Measurements from ENCODE around the gene SDCCAG8. TPM values are rescaled to one million over a fixed set of nuclear protein-coding genes. Genes with fewer than 3 reads are reported as not detected.
A peak's percentile ranks its signal among the peaks of the same experiment; 100 is the strongest.

SDCCAG8 gene
- total RNA-seq, 1 experiment from 2014 or later, result 14.0 TPM

DNA sequence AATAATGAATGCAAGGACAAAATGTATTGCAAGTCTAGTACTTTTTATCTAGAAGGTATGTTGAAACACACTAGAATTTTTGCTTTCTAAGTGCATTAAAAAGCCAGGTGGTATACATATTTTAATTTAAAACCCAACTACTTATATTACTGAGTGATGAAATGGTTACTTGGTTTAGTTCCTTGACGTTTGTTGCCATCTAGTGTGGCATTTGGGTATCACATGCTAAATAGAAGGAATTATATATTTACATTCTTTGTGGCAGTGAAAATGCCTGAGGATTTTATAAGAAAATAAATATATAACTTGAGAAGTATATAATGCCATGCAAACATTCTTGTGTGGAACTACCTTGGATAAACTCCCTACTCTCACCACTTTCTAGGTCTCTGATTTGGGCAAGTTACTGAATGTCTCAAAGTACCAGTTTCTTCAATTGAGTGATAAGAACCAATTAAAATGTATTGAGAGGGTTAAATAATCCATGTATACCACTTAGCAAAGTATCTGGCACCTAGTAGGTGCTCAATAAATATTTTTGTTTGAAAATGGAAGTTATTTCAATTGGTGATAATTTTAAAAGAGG is 69.6 kb downstream of the SDCCAG8 start:
- POLR2A ChIA-PET, result no interaction called here
- no peaks in the 10 kb centered on the region for H3K4me1 ChIP-seq (ENCODE audit: control insufficient read depth, insufficient read depth, low read length)
- in situ Hi-C loops (cut with HindIII; ENCODE audit: low pct_unique_long_range_greater_than_20kb, low sequenced_read_pairs) (no loop called here), intact Hi-C loops (cut with micrococcal nuclease; ENCODE audit: unreplicated experiment) (loop anchor here (10.0 kb wide), 1 partner anchor 861 kb away; no protein-coding TSS in a partner anchor)
- ATAC-seq (no peak; the same call in 1 of the 2 replicates), DNase-seq (ENCODE audit: low read depth, low spot score) (peak; percentile 51)
- no peak overlapping the region for H3K4me3 ChIP-seq (ENCODE audit: low read depth in 2 of 2, low read length in 2 of 2)
- TF ChIP-seq, protein P1, sequence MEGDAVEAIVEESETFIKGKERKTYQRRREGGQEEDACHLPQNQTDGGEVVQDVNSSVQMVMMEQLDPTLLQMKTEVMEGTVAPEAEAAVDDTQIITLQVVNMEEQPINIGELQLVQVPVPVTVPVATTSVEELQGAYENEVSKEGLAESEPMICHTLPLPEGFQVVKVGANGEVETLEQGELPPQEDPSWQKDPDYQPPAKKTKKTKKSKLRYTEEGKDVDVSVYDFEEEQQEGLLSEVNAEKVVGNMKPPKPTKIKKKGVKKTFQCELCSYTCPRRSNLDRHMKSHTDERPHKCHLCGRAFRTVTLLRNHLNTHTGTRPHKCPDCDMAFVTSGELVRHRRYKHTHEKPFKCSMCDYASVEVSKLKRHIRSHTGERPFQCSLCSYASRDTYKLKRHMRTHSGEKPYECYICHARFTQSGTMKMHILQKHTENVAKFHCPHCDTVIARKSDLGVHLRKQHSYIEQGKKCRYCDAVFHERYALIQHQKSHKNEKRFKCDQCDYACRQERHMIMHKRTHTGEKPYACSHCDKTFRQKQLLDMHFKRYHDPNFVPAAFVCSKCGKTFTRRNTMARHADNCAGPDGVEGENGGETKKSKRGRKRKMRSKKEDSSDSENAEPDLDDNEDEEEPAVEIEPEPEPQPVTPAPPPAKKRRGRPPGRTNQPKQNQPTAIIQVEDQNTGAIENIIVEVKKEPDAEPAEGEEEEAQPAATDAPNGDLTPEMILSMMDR (IDR thresholded peaks at IDR 0.05), result peak; percentile 68; the same call in 1 of the 2 replicates
- no peak for TF ChIP-seq POLR2AphosphoS5 (IDR thresholded peaks at IDR 0.05; ENCODE audit: low read depth, low read length)
- TF ChIP-seq, protein P2, sequence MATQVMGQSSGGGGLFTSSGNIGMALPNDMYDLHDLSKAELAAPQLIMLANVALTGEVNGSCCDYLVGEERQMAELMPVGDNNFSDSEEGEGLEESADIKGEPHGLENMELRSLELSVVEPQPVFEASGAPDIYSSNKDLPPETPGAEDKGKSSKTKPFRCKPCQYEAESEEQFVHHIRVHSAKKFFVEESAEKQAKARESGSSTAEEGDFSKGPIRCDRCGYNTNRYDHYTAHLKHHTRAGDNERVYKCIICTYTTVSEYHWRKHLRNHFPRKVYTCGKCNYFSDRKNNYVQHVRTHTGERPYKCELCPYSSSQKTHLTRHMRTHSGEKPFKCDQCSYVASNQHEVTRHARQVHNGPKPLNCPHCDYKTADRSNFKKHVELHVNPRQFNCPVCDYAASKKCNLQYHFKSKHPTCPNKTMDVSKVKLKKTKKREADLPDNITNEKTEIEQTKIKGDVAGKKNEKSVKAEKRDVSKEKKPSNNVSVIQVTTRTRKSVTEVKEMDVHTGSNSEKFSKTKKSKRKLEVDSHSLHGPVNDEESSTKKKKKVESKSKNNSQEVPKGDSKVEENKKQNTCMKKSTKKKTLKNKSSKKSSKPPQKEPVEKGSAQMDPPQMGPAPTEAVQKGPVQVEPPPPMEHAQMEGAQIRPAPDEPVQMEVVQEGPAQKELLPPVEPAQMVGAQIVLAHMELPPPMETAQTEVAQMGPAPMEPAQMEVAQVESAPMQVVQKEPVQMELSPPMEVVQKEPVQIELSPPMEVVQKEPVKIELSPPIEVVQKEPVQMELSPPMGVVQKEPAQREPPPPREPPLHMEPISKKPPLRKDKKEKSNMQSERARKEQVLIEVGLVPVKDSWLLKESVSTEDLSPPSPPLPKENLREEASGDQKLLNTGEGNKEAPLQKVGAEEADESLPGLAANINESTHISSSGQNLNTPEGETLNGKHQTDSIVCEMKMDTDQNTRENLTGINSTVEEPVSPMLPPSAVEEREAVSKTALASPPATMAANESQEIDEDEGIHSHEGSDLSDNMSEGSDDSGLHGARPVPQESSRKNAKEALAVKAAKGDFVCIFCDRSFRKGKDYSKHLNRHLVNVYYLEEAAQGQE (IDR thresholded peaks at IDR 0.05; ENCODE audit: insufficient read depth in 1 of 2, low read depth in 2 of 2, low read length in 1 of 2), result no peak
- no peak for TF ChIP-seq SIN3A (IDR thresholded peaks at IDR 0.05; ENCODE audit: borderline replicate concordance, insufficient read depth, low read depth, low read length)
- TF ChIP-seq TCF7L2 (IDR thresholded peaks at IDR 0.05; ENCODE audit: low read depth, low read length), result no peak
- H3K9me3 ChIP-seq (ENCODE audit: control insufficient read depth, insufficient read depth, low read depth, low read length), result no peaks in the 10 kb centered on the region
- CTCF ChIA-PET, result no interaction called here
- no peak overlapping the region for H3K27ac ChIP-seq (ENCODE audit: low read length)
- no TSS peak for BruUV-seq (replicated peaks)
- no peaks in the 10 kb centered on the region for H3K27me3 ChIP-seq (ENCODE audit: control insufficient read depth, insufficient read depth, low read length)
- H3K36me3 ChIP-seq (ENCODE audit: control insufficient read depth, insufficient read depth, low read length), result no peaks in the 10 kb centered on the region

DNA sequence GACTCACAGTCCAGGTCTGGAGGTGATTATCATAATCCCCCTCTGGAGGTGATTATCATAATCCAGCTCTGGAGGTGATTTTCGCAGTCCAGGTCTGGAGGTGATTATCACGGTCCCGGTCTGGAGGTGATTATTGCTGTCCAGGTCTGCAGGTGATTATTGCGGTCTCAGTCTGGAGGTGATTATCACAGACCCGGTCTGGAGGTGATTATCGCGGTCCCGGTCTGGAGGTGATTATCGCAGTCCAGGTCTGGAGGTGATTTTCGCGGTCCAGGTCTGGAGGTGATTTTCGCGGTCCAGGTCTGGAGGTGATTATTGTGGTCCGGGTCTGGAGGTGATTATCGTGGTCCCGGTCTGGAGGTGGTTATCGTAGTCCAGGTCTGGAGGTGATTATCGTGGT is 76.6 kb downstream of the SDCCAG8 start:
- no peak overlapping the region for H3K27ac ChIP-seq (ENCODE audit: low read length)
- no peaks in the 10 kb centered on the region for H3K27me3 ChIP-seq (ENCODE audit: control insufficient read depth, insufficient read depth, low read length)
- no peak overlapping the region for H3K4me3 ChIP-seq (ENCODE audit: low read depth in 2 of 2, low read length in 2 of 2)
- ChIA-PET CTCF (no interaction called here), POLR2A (no interaction called here)
- H3K9me3 ChIP-seq (ENCODE audit: control insufficient read depth, insufficient read depth, low read depth, low read length), result no peaks in the 10 kb centered on the region
- intact Hi-C loops (cut with micrococcal nuclease; ENCODE audit: unreplicated experiment) (no loop called here), in situ Hi-C loops (cut with HindIII; ENCODE audit: low pct_unique_long_range_greater_than_20kb, low sequenced_read_pairs) (no loop called here)
- H3K4me1 ChIP-seq (ENCODE audit: control insufficient read depth, insufficient read depth, low read length), result no peaks in the 10 kb centered on the region
- DNase-seq (ENCODE audit: low read depth, low spot score), result no peak
- TF ChIP-seq, protein P1 (IDR thresholded peaks at IDR 0.05), result no peak
- BruUV-seq (replicated peaks), result no TSS peak
- no peaks in the 10 kb centered on the region for H3K36me3 ChIP-seq (ENCODE audit: control insufficient read depth, insufficient read depth, low read length)
- no peak for ATAC-seq
